Hematopoietic multipotent progenitor cell treated with erythropoietin and hydrocortisone succinate and interleukin-3 and kit ligand, for 15 days (in vitro differentiated cells): ENCODE measurements around the gene TSEN2.
"Not testable (repeated sequence)": the region's sequence is repeated elsewhere in the genome, so short reads cannot be mapped to it uniquely, and the experiment has no call there.

ENCODE experiments used
- DNase-seq: peaks from one replicate; pipeline ENCODE4 v3.0.0-alpha.2; 2015; ENCODE audit warnings: low spot score

Gene TSEN2

DNA sequence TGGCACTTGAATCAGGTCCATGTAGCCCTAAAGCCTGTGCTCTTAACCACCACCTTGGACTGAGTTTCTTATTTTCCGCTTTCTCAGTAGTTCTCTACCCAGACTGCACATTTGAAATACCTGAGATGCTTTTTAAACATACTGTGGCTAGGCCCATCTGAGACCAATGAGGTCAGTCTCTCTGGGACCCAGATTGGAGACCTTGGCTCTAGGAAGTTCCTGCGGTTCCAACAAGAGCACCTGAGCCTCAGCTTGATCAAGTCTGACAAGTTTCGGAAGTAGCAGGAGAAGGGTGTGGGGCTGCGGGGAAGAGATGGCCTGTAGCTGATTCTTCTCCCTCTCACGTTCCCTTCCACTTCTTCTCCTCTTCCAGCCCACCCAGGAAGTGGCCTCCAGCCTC, 11.5 kb upstream of the TSEN2 start:
- DNase-seq = no peak

DNA sequence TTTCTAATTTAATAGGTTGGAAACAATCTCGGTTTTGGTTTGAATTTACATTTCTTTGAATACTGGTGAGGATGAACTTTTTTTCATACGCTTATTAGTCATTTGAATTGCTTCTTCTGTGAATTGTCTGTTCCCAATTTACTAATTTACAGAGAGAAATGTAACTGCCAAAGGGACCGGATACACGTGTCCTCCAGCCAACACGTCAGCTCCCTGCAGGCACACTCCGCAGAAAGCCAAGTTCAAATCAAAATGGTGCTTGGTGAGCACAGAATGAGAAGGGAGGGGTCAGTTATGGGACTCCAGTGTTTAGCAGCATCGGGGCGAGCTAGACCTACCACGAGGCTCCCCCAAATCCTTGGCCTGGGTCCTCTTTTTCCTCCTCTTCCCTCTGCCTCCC, 10.8 kb upstream of the TSEN2 start:
- no peak for DNase-seq

DNA sequence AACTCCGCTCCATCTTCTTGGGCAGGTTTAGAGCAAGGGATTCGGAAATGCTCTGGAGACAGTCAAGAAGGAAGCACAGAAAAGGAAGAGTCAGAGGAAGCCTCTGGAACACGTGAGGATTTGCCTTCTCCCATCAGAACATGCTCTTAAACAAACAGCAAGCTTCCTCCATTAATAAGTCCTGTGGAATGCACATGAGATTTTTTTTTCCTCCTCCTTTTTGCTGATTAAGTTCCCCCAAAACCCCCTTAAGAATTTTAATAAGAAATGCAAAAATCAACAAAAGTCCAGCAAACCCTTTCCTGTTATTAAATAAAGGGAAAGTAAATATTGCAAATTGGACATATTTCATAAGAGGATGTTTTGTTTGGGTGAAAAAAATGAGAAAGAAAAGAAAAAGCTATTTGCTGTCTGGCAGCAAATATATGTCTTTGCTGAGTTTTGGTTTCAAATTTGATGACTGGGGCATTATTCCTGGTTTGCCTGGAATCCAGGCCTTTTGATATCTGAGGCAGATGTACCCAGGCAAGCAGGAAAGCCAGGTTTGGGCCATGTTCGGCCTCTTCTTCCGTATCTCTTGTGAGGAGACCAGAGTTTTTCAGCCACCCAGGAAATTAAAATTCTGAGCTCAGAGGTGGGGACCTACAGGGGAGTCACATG, 7.9 kb upstream of the TSEN2 start:
- no peak for DNase-seq

DNA sequence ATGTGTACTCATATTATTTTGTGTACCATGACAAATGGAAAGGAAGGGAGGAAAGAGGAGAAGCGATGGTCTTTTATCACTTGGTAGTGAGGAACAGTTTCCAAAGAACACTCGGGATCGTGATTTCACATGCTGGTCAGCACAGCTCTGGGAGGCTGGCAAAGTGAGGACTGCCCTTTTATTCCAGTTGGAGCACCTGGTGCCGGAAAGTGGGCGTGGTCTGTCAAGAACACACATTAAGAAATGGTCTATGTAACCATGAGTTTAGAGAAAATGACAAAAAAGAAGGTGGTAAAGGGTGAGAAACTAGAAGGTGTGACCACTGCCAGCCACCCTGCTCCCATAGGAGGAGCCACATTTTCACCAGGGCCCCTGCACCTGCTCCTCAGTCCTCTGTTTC, 7.0 kb upstream of the TSEN2 start:
- DNase-seq = no peak

DNA sequence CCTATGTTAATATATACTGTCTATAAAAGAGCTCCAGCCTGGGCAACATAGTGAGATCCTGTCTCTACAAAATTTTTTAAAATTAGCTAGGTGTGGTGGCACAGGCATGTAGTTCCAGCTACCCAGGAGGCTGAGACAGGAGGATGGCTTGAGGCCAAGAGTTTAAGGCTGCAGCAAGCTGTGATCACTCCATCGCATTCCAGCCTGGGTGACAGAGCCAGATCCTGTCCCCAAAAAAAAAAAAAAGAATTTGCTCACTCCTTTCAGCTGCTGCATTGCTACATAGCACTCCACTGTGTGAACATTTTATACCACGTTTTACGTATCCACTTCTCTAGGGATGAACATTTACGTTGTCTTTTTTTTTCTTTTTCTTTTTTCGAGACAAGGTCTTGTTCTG, 6.0 kb upstream of the TSEN2 start:
- no peak for DNase-seq

DNA sequence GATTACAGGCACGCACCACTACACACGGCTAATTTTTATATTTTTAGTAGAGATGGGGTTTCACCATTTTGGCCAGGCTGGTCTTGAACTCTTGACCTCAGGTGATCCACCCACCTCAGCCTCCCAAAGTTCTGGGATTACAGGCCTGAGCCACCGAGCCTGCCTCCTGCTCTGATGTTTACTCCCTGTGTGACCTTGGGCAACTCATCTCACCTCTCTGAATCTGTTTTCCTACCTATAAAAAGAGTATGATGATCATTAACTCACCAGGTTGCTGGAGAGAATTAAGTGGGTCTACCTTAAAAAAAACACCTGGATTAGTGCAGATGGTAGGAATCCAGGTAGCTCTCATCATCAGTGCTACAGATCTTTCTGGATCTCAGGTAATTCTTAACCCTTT, 5.1 kb upstream of the TSEN2 start:
- DNase-seq = not testable (repeated sequence)

DNA sequence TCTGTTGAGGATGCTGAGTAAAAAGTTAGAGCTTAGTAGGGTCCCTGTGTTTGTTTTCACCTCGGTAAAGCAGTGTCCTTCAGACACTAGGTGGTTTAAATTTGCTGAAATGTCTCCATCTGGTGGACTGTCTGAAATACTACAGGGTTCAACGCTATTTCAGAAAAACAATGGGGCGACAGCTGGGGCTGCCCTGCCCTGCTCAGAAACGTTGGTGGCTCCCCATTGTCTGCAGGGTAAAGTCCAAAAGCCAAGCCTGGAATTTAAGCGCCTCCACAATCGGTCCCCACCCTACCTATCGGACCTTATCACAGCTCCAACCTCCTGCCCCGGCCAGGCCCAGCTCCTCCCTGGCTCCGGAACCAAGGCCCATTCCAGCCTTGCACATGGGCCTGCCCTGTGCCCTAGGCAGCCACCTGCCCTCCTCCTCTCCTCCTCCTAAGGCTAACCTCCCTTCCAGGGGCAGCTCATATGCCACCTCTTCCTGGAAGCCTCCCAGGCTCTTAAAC, 4.3 kb upstream of the TSEN2 start:
- DNase-seq = peak; percentile 38

DNA sequence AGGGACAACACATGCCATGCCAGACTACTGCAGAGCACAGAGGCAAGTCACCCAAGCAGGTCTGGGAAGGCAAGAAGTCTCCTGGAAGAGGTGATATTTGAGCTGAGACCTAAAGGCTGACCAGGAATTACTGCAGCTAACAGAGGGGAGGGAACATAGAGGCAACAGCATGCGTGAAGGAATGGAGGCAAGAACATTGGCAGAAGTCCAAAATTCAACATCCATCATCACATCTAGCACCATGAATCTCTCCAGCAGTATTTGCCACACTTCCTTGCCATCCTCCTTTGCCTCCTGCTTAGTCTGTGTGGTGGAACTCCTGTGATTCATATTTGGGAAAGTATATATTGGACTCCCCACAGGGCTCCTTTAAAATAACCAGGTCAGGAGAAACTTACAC, 870 bp upstream of the TSEN2 start:
- DNase-seq = peak; percentile 25

DNA sequence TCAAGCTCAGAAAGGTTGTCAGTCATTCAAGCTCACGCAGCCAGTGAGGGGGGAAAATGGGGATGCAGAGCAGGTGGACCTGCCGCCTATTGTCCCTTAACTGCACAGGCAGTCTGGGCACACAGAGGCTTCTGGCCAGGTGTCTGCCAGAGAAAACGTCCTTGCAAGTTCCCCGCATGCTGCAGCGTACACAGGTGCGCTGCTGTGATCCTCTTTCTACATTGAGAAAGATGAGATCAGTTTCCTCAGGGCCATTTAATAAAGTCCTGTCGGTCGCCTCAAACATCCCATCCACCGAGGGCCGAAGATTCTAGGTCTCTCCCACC, 445 bp upstream of the TSEN2 start:
- DNase-seq = no peak

DNA sequence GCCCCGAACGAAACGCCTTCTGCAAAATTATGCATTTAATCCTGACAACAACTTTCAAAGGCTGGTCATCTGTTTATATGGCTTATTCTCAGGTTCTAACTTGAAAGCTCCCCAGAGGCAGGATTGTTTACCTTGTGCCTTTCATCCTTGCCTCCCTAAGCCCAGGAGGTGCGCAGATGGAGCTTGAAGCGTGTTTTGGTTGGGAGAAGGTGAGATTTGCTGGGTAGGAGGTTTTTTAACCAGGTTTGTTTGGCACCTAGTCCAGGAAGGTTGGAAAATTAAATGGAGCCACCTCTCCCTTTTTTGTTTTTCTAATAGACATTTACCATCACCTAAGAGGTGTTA, 675 bp downstream of the TSEN2 start:
- DNase-seq = no peak

DNA sequence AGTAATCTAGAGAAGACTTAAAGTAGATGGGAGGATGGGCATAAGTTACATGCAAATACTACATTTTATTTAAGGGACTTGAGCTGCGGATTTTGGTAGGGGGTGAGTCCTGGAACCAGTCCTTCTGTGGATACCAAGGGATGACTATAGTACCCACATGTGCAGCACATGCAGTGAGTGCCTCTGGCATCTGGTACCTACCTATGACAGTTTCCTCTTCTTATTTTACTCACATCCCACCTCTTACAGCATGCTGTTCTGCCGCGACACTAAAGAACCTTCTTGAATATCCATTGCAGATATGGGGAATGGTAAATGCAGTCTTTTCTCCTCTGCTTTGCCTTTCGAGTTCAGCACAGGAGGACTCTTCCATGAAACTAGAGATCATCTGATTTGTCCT, 1.7 kb downstream of the TSEN2 start:
- no peak for DNase-seq

DNA sequence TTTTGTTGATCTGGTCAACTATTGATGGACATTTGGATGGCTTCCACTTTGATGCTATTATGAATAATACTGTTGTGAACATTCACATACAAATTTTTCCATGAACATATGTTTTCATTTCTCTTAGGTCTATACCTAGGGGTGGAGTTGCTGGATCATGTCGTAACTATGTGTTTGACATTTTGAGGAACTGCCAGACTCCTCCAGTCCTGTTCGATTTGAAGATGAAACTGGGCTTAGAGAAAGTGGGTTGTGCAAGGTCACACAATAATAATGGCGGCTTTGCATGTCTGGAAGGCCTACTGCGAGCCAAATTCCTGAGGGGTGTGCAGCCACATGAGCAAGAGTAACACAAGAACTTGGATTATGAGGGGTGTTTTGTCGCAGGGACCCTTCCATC, 2.6 kb downstream of the TSEN2 start:
- no peak for DNase-seq

DNA sequence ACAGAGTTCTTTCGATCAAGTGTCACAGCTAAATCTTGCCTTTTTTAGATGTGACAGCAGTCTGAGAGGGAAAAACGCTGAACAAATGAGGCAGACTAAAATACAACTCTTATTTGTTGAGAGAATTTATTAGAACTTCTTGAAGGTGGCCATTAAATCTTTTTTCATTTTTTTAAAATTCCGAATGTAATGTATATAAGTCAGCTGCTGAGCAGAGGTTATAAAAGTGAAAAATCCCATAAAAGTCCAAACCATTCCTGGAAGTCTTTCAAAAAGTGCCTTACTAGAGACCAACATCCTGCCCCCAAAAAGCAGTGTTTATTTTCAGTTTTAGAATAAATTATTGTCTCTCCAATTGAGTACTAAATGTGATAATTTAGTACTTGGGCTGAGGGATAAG, 3.1 kb downstream of the TSEN2 start:
- no peak for DNase-seq

DNA sequence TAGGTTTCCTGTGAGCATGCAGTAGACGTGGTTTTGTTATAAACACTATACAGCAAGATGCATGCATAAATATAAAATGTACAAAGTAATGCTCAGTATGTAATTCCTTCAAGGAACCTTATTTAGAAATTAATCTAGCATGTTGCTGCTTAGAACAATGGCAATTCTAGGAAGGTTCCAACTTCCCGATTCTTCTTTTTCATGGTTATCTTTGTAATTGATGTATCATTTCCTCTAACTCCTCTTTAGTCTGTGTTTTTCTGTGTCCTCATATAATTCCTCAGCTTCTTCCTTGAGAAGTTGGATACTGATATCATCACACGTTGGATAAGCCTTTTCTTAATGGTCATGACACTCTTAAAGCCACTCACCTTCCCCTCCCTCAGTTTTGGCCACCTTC, 3.5 kb downstream of the TSEN2 start:
- no peak for DNase-seq

DNA sequence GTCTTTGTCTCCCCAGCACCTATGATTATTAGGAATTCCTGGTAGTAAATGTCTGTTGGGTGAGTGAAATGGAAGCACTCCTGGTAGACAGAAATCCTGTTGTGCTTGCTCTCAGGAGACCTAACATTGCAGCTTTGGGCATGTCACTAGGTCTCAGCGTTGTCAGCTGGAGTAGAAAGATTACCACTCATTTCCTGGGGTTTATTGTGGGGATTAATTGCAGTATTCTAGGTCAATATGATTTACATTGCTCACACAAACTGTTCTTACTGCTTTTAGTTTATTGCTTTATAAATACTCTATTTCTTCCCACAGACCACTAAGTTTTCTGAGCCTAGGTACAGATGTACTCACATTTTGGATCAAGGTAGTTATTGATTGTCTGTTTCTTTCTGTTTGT, 5.1 kb downstream of the TSEN2 start:
- no peak for DNase-seq

DNA sequence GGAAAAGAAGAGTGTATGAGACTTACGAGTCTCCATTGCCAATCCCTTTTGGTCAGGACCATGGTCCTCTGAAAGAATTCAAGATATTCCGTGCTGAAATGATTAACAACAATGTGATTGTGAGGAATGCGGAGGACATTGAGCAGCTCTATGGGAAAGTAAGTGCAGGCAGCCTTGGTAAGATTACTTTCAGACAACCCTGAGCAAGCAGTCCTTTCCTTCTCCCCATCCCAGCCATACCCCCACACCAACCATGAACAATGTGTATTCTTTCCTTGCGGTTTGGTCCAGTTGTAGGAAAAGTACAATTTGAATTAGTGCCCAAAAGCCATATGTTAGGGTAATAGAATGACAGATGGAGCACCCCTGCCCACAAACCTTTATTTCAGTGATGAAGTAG, 5.6 kb downstream of the TSEN2 start:
- DNase-seq = no peak

DNA sequence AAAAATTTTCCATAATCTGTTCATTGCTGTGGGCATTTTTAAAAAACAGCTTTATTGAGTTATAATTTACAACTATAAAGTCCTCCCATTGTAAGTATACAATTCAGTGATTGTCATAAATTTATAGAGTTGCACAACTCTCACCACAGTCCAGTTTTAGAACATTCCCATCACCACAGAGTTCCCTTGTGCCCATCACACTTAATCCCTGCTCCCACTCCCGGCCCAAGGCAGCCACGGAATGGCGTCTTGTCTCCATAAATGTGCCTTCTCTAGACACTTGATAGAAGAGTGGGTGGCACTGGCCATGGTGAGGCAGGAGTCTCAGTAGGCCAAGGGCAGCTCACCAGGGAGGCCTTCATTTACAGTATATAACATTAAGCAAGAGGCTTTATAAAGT, 6.3 kb downstream of the TSEN2 start:
- DNase-seq = no peak

DNA sequence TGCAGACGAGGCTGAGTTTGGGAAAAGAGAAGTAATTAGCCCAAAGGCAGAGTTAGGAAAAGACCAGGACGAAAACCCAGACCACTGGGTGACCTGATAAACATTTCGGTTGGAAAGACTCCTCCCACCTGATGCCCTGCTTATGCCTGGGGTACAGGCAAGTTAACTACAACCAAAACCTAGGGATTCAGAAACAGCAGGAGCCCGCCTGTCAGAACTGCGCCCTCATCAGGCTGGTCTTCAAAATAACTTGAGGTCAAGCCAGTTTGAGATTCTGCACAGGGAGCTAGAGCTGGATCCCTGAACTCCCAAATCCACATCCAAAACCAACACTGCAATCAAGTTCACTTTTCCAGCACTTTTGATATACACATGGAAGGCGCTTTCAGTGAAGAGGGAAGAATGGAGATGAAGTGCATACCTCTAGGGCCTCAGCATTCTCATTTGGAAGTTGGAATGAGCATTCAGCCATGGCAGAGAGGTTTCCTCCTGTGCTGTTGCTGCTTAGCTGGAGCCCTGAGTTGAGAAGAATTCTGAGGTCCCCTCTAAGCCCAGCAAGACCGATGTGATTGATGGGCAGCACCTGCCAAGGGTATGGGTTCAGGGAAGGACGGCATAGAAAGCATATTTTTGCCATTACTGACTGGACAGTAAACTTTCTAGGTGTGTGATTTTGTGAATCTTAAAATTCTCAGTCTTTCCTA, 11.6 kb downstream of the TSEN2 start:
- DNase-seq = no peak

DNA sequence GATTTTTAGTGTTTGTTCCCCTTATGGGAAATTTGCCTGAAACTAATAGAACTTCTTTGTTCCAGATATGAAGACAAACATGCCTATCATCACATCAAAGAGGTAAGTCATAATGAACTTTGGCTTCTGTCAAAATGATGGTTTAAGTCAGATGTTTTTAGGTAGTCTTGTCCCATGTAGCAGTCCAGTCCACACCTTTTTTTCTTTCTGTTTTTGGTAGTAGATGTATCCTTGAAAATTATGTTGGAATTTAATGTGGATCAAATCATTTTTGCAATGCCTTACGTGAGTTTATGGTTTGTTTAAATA, 12.1 kb downstream of the TSEN2 start:
- DNase-seq = no peak

DNA sequence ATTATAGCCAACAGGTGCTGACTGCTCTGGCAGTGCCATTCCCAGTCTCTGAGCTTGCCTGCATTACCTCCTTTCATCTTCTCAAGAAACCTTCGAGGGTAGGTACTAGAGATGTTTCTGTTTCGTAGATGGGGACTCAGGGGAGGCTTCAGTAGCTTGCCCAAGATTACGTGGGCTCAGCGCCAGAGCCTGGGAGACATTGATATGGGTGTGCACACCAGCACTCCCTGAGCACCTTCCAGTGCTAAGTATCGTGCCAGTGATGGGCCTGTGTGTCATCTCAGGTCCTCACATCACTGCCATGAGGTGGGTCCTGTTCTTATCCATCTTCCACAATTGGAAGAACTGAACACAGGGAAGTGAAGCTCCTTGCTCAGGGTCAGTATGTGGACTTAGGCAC, 15.2 kb downstream of the TSEN2 start:
- peak; percentile 41 for DNase-seq

DNA sequence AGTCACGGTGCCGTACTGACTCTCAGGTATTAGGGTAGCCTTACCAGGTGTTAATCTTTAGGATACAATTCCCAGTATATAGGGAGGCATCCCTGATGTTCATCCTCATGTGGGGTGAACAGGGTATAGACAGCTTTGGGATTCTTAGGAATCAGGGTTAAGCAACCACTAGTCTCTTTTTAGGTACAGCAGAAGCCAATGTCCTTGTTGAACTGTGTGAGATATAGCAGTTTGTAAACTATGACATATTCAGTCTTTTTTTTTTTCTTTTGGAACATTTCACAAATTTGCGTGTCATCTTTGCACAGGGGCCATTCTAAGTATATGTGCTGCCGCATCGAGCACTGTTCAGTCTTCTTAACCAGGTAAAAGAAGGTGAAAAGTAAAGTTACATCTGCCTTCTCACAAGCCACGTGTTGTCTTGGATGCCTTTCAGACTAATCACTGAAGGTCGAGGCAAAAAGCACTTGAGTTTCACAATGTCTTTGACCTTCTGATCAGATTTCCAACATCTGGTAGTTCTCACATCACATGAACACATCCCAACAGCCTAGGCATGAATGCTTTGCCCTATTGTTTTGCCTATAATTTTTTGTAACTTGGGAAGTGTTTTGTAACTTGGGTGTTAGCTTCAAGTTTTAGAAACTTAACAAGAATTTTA, 17.2 kb downstream of the TSEN2 start:
- no peak for DNase-seq

DNA sequence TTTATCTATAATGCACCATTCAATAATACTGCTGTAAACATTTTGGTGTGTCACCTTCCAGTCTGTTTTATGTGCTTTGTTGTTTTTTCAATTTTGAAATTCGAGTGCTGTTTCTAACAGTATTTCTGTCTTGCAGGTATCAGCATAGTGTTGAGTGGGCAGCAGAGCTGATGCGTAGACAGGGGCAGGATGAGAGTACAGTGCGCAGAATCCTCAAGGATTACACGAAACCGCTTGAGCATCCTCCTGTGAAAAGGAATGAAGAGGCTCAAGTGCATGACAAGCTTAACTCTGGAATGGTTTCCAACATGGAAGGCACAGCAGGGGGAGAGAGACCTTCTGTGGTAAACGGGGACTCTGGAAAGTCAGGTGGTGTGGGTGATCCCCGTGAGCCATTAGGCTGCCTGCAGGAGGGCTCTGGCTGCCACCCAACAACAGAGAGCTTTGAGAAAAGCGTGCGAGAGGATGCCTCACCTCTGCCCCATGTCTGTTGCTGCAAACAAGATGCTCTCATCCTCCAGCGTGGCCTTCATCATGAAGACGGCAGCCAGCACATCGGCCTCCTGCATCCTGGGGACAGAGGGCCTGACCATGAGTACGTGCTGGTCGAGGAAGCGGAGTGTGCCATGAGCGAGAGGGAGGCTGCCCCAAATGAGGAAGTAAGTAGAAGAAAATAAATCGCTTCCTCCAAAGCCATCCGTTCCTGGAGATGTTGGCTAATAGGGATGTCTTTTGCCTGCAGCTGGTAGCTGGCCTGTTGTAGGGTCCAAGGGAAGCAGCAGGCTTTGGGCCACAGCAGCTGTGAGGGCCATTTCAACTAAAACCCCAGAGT, 19.1 kb downstream of the TSEN2 start:
- DNase-seq = no peak

DNA sequence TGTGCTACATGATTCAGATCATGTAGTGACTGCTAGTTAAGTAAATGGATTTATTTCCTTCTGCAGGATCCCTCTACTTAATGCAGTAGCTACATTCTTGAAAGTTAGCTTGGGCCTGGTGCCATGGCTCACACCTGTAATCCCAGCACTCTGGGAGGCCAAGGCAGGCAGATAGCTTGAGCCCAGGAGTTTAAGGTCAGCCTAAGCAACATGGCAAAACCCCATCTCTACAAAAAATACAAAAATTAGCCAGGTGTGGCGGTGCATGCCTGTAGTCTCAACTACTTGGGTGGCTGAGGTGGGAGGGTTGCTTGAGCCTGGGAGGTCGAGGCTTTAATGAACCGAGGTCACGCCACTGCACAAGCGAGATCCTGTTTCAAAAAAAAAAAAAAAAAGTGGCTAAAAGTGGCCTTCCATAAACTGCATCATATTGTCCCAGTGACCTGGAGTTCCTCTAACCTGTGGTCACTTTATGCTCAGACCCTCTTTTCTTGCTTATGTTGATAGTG, 22.0 kb downstream of the TSEN2 start:
- DNase-seq = no peak
